HG02884 (cell line): Measurements from ENCODE around the gene MAGEH1.
"Not testable (repeated sequence)": the region's sequence is repeated elsewhere in the genome, so short reads cannot be mapped to it uniquely, and the experiment has no call there.

Source experiments
- ATAC-seq: cut with Tn5 transposase; IDR thresholded peaks from one replicate; pipeline ENCODE4 v1.9.1; 2021; ENCODE audit warnings: mild to moderate bottlenecking, moderate library complexity; ENCODE audit not compliant: unreplicated experiment

The MAGEH1 gene, protein sequence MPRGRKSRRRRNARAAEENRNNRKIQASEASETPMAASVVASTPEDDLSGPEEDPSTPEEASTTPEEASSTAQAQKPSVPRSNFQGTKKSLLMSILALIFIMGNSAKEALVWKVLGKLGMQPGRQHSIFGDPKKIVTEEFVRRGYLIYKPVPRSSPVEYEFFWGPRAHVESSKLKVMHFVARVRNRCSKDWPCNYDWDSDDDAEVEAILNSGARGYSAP

DNA sequence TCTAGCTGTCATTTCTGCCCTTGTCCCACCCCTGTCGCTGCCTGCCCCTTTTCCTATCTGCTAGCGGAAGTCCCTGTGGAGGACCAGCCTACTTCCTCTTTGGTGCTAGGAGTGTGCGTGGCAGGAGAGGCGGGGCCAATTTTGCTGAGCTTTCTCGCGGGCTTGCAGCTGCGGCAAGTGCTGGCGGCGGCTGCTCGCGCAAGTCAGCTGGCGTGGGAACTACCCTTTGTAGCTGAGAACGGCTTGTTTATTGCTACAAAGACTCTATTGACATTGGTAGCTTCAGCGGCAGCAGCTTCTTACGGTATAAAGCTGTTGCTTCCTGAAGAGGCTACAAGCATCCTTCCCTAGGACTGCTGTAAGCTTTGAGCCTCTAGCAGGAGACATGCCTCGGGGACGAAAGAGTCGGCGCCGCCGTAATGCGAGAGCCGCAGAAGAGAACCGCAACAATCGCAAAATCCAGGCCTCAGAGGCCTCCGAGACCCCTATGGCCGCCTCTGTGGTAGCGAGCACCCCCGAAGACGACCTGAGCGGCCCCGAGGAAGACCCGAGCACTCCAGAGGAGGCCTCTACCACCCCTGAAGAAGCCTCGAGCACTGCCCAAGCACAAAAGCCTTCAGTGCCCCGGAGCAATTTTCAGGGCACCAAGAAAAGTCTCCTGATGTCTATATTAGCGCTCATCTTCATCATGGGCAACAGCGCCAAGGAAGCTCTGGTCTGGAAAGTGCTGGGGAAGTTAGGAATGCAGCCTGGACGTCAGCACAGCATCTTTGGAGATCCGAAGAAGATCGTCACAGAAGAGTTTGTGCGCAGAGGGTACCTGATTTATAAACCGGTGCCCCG, at the start of gene MAGEH1:
Gene MAGEH1, plus strand, starts transcription at position 138 of the 843 bp plus-strand sequence. Its CDS starts 248 bp downstream, at position 386.
- ATAC-seq: peak; percentile 99

DNA sequence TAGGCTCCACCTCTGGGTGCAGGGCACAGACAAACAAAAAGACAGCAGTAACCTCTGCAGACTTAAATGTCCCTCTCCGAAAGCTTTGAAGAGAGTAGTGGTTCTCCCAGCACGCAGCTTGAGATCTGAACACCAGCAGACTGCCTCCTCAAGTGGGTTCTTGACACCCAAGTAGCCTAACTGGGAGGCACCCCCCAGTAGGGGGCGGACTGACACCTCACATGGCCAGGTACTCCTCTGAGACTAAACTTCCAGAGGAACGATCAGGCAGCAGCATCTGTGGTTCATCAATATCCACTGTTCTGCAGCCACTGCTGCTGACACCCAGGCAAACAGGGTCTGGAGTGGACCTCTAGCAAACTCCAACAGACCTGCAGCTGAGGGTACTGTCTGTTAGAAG, 24.8 kb upstream of the MAGEH1 start:
- not testable (repeated sequence) for ATAC-seq

DNA sequence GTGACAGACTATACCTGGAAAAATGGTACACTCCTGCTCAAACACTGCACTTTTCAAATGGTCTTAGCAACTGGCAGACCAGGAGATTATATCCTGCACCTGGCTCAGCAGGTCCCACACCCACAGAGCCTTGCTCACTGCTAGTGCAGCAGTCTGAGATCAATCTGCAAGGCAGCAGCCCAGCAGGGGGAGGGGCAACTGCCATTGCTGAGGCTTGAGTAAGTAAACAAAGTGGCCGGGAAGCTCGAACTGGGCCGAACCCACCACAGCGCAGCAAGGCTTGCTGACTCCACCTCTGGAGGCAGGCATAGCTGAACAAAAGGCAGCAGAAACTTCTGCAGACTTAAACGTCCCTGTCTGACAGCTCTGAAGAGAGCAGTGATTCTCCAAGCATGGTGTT, 8.5 kb upstream of the MAGEH1 start:
- ATAC-seq: not testable (repeated sequence)

DNA sequence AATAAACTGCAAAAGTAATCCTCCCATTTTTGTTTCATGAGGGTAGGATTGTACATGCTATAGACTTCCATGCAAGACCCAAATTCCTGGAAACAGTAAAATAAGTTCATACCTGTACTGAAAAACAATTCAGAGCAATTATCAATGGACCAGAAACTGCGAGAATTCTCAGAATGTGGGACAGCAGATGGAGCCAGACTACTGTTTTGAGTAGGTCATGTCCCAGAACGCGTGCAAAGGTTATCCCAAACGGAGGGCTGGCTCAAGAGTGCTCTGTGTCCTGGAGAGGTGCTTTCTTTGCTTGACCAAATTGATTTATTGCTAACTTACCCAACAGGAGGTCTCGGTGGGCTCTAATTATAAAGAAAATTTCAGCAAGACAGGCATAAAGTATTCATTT, 1.7 kb upstream of the MAGEH1 start:
- no peak for ATAC-seq

DNA sequence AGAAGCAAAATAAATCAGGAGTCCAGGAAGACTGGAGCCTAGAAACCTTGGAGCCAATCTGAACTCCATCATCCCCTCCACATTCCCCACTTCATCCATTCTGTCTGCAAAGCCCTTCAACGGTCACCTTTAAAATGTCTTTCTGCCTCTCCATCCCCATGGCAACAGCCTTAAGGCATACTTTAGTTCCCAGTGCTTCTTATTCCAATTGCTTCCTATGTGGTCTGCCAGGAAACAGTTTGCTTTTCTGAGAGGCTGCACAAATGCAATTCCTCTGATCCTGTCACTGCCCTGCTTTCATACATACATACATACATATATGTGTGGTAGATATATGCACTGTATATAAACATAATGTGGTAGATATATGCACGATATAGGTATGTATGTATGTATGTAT, 786 bp upstream of the MAGEH1 start:
- ATAC-seq: no peak

DNA sequence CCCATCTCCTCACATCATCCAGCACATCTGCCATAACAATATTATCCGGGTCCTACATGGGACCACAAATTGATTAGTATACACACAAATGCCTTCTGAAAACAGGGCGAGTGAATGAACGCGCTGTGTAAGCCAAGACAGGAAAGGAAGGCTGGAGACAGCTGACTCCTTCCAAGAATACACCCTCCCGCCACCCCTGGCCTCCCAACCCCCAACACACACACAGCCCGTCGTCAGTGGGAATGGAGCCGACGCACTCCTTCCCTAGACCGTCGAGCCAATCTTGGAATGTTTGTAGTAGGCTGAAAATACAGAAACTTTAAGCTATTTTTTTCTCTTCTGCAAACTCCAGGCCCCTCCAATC, 319 bp upstream of the MAGEH1 start:
- peak; percentile 33 for ATAC-seq

DNA sequence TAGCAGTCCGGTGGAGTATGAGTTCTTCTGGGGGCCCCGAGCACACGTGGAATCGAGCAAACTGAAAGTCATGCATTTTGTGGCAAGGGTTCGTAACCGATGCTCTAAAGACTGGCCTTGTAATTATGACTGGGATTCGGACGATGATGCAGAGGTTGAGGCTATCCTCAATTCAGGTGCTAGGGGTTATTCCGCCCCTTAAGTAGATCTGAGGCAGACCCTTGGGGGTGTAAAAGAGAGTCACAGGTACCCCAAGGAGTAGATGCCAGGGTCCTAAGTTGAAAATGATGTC, 852 bp downstream of the MAGEH1 start:
- no peak for ATAC-seq

DNA sequence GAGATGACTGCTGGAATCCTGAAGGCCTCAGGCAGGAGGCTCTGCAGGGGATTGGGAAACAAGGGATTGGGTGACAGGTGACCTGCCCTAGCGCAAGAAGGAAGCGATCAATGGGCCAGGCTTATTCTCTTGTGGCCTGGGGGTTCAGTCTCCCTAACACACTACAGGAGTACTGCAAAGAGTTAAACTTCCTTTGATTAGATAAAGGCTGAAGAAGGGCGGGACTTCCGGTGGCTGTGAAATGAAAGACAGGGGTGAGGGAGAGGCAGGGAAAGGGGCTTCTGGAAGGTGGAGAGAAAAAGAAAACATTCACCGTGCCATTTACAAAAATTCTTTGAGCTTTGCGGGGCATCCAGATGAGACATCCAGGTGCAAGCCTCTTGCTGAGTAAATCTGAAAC, 3.8 kb downstream of the MAGEH1 start:
- not testable (repeated sequence) for ATAC-seq

DNA sequence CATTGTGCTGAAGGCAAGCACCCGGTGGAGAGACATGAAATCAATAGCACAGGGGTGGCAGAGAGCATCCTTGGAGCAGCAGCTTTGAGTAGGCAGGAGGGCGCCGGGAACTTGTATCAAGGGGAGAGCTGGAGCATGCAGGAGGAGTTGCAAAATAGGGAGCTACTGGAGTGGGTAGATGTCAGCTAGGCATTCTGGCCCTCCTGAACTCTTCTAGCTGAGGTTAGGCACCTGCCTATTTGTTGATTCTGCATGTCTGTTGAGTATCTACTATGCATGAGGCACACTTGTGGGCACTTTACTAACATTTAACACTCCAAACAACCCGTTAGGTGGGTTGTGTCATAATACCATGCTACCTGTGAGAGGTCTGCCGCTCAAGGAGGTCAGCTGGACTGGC, 7.5 kb downstream of the MAGEH1 start:
- ATAC-seq: not testable (repeated sequence)

DNA sequence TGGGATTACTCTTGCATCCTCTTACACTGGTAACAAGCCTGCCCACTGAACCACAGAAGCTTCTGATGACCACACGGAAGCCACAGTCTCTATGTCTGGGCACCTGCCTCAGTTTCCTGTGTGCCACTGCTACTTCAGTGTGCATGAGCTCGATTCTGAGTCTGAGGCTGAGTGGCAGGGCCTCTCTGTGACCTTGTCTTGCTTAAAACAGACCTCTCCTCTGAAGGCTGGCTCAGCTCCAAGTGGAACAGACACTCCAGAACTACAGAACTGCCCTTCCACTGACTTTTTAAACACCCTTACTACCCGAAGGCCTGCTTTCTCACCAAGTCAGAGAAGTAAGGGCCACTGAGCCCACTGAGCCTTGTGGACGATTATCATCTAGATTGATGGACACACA, 8.0 kb downstream of the MAGEH1 start:
- not testable (repeated sequence) for ATAC-seq

DNA sequence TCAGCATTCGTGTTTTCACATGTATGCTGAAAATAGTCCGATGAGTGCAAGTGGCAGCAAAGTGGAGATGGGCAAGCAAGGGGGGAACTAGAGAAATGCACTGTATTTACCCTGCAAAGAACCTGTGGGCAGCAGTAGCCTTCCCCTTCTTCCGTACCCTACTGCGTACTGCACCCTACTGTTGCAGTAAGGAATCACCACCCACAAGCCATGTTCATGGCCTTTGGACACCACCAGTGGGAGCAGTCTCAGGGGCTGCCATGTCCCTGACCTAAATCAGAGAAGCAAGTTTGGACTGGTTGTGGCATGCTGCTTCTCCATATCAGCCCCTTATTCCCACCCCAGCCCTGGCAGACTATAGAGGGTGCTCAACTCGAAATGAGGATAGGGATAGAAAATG, 12.1 kb downstream of the MAGEH1 start:
- not testable (repeated sequence) for ATAC-seq

DNA sequence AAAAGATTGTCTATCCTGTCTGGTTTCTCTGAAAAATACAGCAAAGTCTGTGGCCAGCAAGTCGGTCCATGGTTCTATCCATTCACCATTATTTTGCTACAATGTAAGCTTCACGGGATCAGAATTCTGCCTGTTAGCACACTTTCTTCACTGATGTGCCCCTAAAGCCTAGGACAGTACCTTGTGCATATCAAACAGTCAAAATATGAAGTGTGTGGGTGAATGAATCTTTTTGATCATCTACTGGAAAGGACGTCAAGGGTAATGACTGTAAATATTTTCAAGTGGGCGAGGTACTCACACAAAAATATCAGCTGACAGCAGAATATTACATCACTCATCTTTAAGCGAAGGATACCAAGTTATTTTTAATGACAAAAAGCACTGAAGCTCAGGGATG, 13.2 kb downstream of the MAGEH1 start:
- ATAC-seq: not testable (repeated sequence)

DNA sequence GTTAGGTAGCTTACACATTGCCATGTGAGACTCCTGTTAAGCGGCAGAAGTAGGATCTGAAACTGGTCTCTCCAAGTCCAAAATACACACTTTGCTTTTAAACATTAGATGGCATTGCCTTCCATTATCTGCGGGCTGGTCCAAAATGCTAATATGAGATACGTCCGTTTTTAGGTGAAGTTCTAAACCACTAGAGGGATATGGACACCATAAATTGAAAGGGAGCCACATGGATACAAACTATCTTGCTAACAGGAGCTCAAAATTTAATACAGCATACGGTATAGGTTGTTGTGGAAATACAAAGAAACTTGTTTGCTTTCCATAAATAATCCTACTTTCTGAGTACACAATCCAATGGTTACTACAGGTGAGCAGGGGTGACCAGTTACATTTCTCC, 13.9 kb downstream of the MAGEH1 start:
- not testable (repeated sequence) for ATAC-seq

DNA sequence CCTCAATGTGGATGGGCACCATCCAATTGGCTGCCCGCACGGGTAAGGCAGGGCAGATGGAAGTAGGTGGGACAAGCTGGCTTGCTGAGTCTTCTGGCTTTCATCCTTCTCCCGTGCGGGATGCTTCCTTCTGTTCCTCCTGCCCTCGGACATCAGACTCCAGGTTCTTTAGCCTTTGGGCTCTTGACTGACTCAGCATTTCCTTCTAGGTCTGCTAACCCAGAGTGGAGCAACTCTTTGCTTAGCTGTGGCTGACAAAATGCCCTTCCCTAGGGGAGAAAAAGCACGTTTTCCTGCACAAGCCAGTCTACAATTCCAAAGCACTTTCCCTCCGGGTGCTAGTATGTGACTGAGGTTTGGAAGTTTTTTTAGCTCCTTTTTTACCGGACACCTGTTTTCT, 28.0 kb downstream of the MAGEH1 start:
- ATAC-seq: not testable (repeated sequence)

DNA sequence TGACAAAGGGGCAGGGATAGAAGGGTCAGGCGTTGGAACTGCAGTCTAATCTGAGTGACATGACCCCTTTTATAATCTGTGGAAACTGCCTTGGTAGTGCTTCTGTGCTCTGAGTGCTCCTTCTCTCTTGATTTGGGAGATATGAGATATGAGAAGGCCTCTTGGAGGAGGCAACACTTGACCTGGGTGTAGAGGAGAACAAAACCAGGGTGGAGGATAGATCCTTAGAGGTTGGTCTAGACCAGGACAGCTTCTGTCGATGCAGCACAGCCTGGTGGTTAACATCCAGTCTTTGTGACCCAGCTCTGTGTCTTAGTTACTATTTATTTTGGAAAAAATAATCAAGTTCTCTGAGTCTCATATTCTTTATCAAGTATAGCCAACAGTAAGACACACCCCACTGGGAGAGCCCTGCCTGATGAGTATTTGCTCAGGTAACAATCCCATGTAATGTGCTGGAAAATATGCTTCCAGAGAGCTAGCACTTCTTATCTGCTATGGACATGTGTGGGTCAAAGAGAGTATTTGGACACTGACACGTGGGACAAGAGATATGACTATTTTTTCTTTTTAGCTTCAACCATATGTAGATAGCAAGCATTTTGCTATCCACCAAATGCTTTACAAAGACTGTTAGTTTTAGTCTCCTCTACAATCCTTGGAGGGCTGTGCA, 28.6 kb downstream of the MAGEH1 start:
- no peak for ATAC-seq

DNA sequence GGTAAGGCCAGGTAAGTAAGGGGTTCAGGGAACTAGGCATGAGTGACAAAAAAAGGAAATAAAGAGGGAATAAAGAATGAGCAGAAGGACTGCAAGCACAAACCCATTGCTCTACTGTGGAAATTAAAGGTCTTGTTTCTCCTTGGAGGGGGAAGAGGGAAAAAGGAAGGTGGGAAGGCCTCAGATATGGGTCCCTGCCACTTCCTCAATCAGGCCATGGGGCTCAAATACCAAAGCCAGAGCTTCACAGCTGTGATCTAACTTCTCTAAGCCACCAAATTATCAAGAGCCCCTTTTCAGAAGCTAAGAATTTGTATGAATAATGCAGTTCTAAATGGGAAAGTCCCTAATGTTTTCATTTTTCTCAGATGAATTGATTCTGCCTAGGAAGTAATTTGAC, 33.0 kb downstream of the MAGEH1 start:
- ATAC-seq: no peak

DNA sequence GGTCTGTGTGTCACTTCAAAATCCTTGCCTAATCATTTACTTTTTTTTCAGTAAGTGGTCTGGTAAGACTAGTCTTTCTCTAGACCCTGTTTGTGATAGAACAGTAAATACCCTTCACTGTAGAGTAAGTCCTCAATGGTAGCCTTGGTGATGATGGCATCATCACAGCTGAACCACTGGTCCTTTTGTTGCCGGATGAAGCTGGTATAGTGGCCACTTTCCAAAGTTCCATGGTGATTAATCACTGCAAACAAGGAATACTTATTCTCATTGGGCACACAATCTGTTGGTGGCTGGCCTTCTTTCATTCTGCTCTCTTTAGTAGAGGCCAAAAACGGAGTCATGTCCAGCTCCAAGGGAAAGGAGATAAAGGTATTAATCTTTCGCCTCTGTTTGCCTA, 34.8 kb downstream of the MAGEH1 start:
- no peak for ATAC-seq

DNA sequence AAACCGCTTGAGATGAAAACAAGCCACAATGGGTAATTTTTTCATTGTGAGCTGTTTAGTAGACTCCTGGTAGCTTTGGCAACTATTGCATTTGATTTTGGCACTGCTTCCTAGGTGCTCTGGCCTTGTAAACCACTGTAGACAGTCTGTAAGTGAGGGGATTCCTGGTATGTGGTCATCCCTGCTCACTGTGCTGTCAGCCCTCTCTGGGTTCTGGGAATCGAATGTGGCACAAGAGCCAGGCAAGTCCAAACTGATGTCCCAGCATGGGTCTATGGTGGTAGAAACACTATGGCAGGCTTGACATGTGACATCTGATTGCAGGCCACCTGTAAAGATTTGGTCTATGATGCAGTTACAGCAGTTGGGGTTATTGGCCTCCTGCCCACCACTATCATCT, 35.2 kb downstream of the MAGEH1 start:
- no peak for ATAC-seq

DNA sequence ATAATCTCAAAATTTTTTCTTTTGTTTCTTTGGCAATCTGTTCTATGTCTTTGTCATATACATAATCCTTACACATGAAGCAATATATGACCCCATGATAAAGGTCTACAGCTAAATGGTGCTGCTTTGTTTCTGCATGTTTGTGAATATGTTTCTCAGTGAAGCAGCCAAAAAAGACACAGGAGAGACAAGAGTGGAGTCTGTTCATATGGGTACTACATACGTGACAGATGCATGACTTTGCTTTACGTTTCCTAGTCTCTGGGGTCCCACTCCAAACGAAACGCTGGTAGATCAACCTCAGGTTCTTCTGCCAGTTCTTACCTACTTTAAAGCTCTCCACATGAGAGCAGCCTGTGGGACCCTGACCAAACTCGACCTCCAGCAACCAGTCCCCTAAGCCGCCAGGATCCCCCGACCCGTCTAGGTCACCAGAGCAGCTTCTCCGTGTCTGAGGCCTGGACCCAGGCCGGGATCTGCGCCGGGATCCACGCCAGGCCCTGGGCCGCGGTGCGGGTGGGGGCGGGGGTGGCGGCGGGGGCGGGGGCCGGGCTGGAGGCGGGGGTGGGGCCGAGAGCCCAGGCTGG, 36.2 kb downstream of the MAGEH1 start:
- peak; percentile 1 for ATAC-seq

DNA sequence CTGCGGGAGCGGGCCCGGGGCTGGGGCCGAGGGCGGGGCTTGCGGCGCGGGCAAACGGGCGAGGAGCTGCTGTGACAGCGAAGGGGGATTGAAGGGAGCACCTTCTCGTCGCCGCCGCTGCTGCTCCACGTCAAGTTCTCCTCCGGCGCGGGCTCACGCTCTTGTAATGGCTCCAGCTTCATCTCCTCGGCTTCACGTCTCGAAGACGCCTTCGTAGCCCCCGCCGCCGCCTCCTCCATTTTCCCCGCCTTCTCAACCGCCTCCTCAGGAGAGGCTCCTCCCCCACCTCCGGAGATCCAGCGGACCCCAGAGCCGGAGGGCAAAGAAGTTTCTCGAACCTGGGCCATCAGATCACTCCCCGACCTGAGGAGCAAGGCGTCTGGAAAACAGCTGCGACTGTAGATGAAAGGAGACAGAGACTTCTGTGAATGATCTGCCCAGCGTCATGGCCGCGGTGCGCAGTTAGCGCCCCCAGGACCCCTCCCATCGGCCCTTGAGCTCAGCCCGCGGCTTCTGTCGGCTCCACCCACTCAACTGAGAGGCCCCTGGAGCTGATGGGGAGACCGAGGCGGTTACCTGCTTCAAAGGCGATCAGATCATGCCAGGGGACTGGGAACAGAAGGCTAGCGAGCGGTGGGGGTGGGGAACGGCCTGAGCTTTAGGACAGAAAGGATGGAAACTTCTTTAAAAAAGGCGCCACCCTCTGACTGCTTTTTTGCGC, 36.8 kb downstream of the MAGEH1 start:
- peak; percentile 56 for ATAC-seq
